Omental fat pad (tissue), 4 donors: ENCODE results near the gene PUS10. TPM values are rescaled to one million over a fixed set of nuclear protein-coding genes. Genes with fewer than 3 reads are reported as not detected.

Experiments used
- ATAC-seq: fragments of 150-250 bp; one replicate; pipeline ENCODE4 v1.9.1; 2016; ENCODE audit warnings: mild to moderate bottlenecking, moderate library complexity; ENCODE audit not compliant: low FRiP score
- DNase-seq: peaks from one replicate; pipeline ENCODE4 v3.0.0-alpha.2; 2019; ENCODE audit warnings: low spot score
- CTCF ChIP-seq, 3 donors: fragments of 450-650 bp; IDR thresholded peaks; one replicate each; pipeline ENCODE4 v1.5.1; 2016 to 2017; ENCODE audit warnings: antibody characterized with exemption in 3 of 3, mild to moderate bottlenecking in 3 of 3, moderate library complexity in 2 of 3
- total RNA-seq, 4 donors: library from RNA; depleted of rRNA; stranded (reverse); fragments of >200 nt; gene quantifications; one replicate each; pipeline ENCODE4 v1.1.0, GENCODE V29; 2016

Gene PUS10
- 1 to 10 TPM; 2.9 to 6.1 (median 4.7) TPM for total RNA-seq

GRCh38 chr2:61017556-61018317, at the start of gene PUS10, which contains the start of gene PEX13:
TSS of gene PUS10 (minus strand) at chr2:61018255. CDS start at chr2:61011890, 6,365 bp downstream.
TSS of gene PEX13 (plus strand) at chr2:61017720. CDS start at chr2:61017760, 40 bp downstream.
- peak; percentile 94 for ATAC-seq
- peak; percentile 42 for DNase-seq
- no peak for TF ChIP-seq CTCF (IDR thresholded peaks at IDR 0.05)

GRCh38 chr2:61065714-61066709, 48.0 kb upstream of the PUS10 start, which contains the start of gene SANBR:
TSS of gene SANBR (plus strand) at chr2:61065871. CDS start at chr2:61070351, 4,480 bp downstream.
- DNase-seq = no peak
- no peak for TF ChIP-seq CTCF (IDR thresholded peaks at IDR 0.05)
- peak; percentile 96 for ATAC-seq

GRCh38 chr2:61059382-61059781, 41.3 kb upstream of the PUS10 start:
- no peak for ATAC-seq
- no peak for TF ChIP-seq CTCF (IDR thresholded peaks at IDR 0.05)
- no peak for DNase-seq

- no peak for TF ChIP-seq CTCF (IDR thresholded peaks at IDR 0.05)
- DNase-seq = no peak
- no peak for ATAC-seq
These were observed 39.5 kb upstream of the PUS10 start for GRCh38 chr2:61057562-61057961.

- no peak for ATAC-seq
- no peak for TF ChIP-seq CTCF (IDR thresholded peaks at IDR 0.05)
- DNase-seq = no peak
These were observed 37.5 kb upstream of the PUS10 start for GRCh38 chr2:61055557-61055956.

GRCh38 chr2:61045999-61046398, 27.9 kb upstream of the PUS10 start:
- ATAC-seq (peak; percentile 23), DNase-seq (no peak)
- no peak for TF ChIP-seq CTCF (IDR thresholded peaks at IDR 0.05)
